H9 (cell line): ENCODE results near the gene MTMR12. TPM values are rescaled to one million over a fixed set of nuclear protein-coding genes. Genes with fewer than 3 reads are reported as not detected.
A peak's percentile ranks its signal among the peaks of the same experiment; 100 is the strongest.

Experiments used
- DNase-seq: peaks from one replicate; pipeline ENCODE4 v3.0.0-alpha.2; 2017
- H2AFZ ChIP-seq: one replicate; pipeline ENCODE4 v1.6.1; 2013; ENCODE audit warnings: mild to moderate bottlenecking, low read length, control low read depth, moderate library complexity
- H2AK5ac ChIP-seq: 2 replicates; pipeline ENCODE4 v1.6.1; 2013; ENCODE audit warnings: low read length, control low read depth, mixed read lengths; ENCODE audit not compliant: insufficient read length
- H2BK120ac ChIP-seq: one replicate; pipeline ENCODE4 v1.6.1; 2013; ENCODE audit warnings: low read depth, mild to moderate bottlenecking, low read length, control low read depth, inconsistent platforms; ENCODE audit not compliant: poor library complexity, severe bottlenecking
- H2BK12ac ChIP-seq: 2 replicates; pipeline ENCODE4 v1.6.1; 2013; ENCODE audit warnings: low read length, control low read depth, mixed read lengths, low read depth; ENCODE audit not compliant: insufficient read length
- H2BK15ac ChIP-seq: 2 replicates; pipeline ENCODE4 v1.6.1; 2013; ENCODE audit warnings: low read depth, low read length, control low read depth
- H2BK20ac ChIP-seq: one replicate; pipeline ENCODE4 v1.6.1; 2013; ENCODE audit warnings: low read depth, mild to moderate bottlenecking, low read length, control low read depth, inconsistent platforms; ENCODE audit not compliant: poor library complexity, severe bottlenecking
- H2BK5ac ChIP-seq: 2 replicates; pipeline ENCODE4 v1.6.1; 2013; ENCODE audit warnings: low read length, control low read depth, mixed read lengths; ENCODE audit not compliant: insufficient read length
- H3K14ac ChIP-seq: 2 replicates; pipeline ENCODE4 v1.6.1; 2013; ENCODE audit warnings: low read length, control low read depth; ENCODE audit not compliant: insufficient read depth
- H3K18ac ChIP-seq: 2 replicates; pipeline ENCODE4 v1.6.1; 2013; ENCODE audit warnings: low read depth, mild to moderate bottlenecking, mixed read lengths, low read length, control low read depth; ENCODE audit not compliant: insufficient read length
- H3K23ac ChIP-seq: 2 replicates; pipeline ENCODE4 v1.6.1; 2013; ENCODE audit warnings: low read length, control low read depth, mixed read lengths, low read depth; ENCODE audit not compliant: insufficient read length
- H3K23me2 ChIP-seq: 2 replicates; pipeline ENCODE4 v1.6.1; 2013; ENCODE audit warnings: low read depth, mild to moderate bottlenecking, mixed read lengths, low read length, control low read depth; ENCODE audit not compliant: insufficient read length, poor library complexity, severe bottlenecking
- H3K27ac ChIP-seq: 2 replicates; pipeline ENCODE4 v1.5.1; 2013; ENCODE audit warnings: low read length, control low read depth, mixed read lengths, low read depth; ENCODE audit not compliant: insufficient read length
- H3K27me3 ChIP-seq: 2 replicates; pipeline ENCODE4 v1.6.1; 2013; ENCODE audit warnings: low read length, control low read depth, inconsistent platforms; ENCODE audit not compliant: insufficient read depth
- H3K4ac ChIP-seq: 2 replicates; pipeline ENCODE4 v1.6.1; 2013; ENCODE audit warnings: low read depth, mild to moderate bottlenecking, control low read depth, inconsistent platforms, low read length, moderate library complexity
- H3K4me1 ChIP-seq: 2 replicates; pipeline ENCODE4 v1.6.1; 2013; ENCODE audit warnings: low read length, control low read depth, inconsistent platforms; ENCODE audit not compliant: insufficient read depth
- H3K4me2 ChIP-seq: 2 replicates; pipeline ENCODE4 v1.6.1; 2013; ENCODE audit warnings: low read length, control low read depth, mixed read lengths; ENCODE audit not compliant: insufficient read length, insufficient read depth
- H3K56ac ChIP-seq: 2 replicates; pipeline ENCODE4 v1.6.1; 2013; ENCODE audit warnings: low read depth, mild to moderate bottlenecking, mixed read lengths, low read length, control low read depth; ENCODE audit not compliant: insufficient read length
- H3K79me1 ChIP-seq: 2 replicates; pipeline ENCODE4 v1.6.1; 2013; ENCODE audit warnings: low read depth, mild to moderate bottlenecking, moderate library complexity, low read length, control low read depth, inconsistent platforms; ENCODE audit not compliant: insufficient read depth, poor library complexity, severe bottlenecking
- H3K79me2 ChIP-seq: 2 replicates; pipeline ENCODE4 v1.6.1; 2013; ENCODE audit warnings: low read length, control low read depth, inconsistent platforms; ENCODE audit not compliant: insufficient read depth
- H3K9ac ChIP-seq: 2 replicates; pipeline ENCODE4 v1.6.1; 2013; ENCODE audit warnings: low read length, control low read depth, mixed read lengths; ENCODE audit not compliant: insufficient read length; ENCODE audit errors: extremely low read depth
- H3K9me3 ChIP-seq: one replicate; pipeline ENCODE4 v1.6.1; 2013; ENCODE audit warnings: low read depth, low read length, inconsistent platforms; ENCODE audit not compliant: control insufficient read depth
- H3T11ph ChIP-seq: one replicate; pipeline ENCODE4 v1.6.1; 2013; ENCODE audit warnings: mild to moderate bottlenecking, low read length, control low read depth, inconsistent platforms
- H4K20me1 ChIP-seq: one replicate; pipeline ENCODE4 v1.6.1; 2013; ENCODE audit not compliant: control insufficient read depth, insufficient read length, insufficient read depth
- H4K5ac ChIP-seq: 2 replicates; pipeline ENCODE4 v1.6.1; 2013; ENCODE audit warnings: low read depth, mild to moderate bottlenecking, mixed read lengths, low read length, control low read depth; ENCODE audit not compliant: insufficient read length
- H4K8ac ChIP-seq: replicated peaks from 2 replicates; pipeline ENCODE4 v1.6.1; 2013; ENCODE audit warnings: low read length, control low read depth, mixed read lengths, low read depth; ENCODE audit not compliant: insufficient read length
- H4K91ac ChIP-seq: 2 replicates; pipeline ENCODE4 v1.6.1; 2013; ENCODE audit warnings: low read depth, mild to moderate bottlenecking, moderate library complexity, mixed read lengths, low read length, control low read depth; ENCODE audit not compliant: insufficient read length
- H3K27ac Mint-ChIP-seq, 3 experiments: 2 replicates in 2 of 3; 3 replicates in 1 of 3; pipeline ENCODE4 v1.8.0; 2020 to 2021; ENCODE audit warnings: mixed read lengths in 3 of 3, mild to moderate bottlenecking in 1 of 3, moderate library complexity in 1 of 3
- H3K27me3 Mint-ChIP-seq: 2 replicates; pipeline ENCODE4 v1.8.0; 2021; ENCODE audit warnings: low read depth, mild to moderate bottlenecking, moderate library complexity, mixed read lengths
- H3K36me3 Mint-ChIP-seq, 3 experiments: 2 replicates in 2 of 3; 3 replicates in 1 of 3; pipeline ENCODE4 v1.8.0; 2020 to 2021; ENCODE audit warnings: low read depth in 3 of 3, mixed read lengths in 3 of 3; ENCODE audit not compliant: insufficient read depth in 1 of 3
- H3K4me1 Mint-ChIP-seq, 2 experiments: 2 replicates each; pipeline ENCODE4 v1.8.0; 2020; ENCODE audit warnings: mixed read lengths in 2 of 2
- H3K4me3 Mint-ChIP-seq, 2 experiments: 2 replicates in 1 of 2; 3 replicates in 1 of 2; pipeline ENCODE4 v1.8.0; 2020 to 2021; ENCODE audit warnings: mild to moderate bottlenecking in 2 of 2, mixed read lengths in 2 of 2, moderate library complexity in 1 of 2
- H3K9me3 Mint-ChIP-seq, 2 experiments: 2 replicates in 1 of 2; 3 replicates in 1 of 2; pipeline ENCODE4 v1.8.0; 2020; ENCODE audit warnings: mild to moderate bottlenecking in 2 of 2, mixed read lengths in 2 of 2, moderate library complexity in 1 of 2
- CTCF ChIP-seq: fragments of 200-600 bp; sonication (generic); conservative IDR thresholded peaks from 3 replicates; pipeline ENCODE4 v1.8.0; 2021; ENCODE audit warnings: antibody characterized with exemption, mild to moderate bottlenecking
- WGBS: extraction: QIAGEN DNeasy Blood & Tissue Kit; methylation state at CpG from one replicate; pipeline ENCODE4 v1.1.7; 2013; ENCODE audit warnings: missing lambda C conversion rate, low lambda C conversion rate, mixed read lengths; ENCODE audit not compliant: insufficient read length; ENCODE audit errors: extremely low coverage; 5-methylcytosine and 5-hydroxymethylcytosine counted together
- total RNA-seq: library from RNA; stranded (reverse); gene quantifications from 2 replicates; pipeline ENCODE4 v1.2.1, GENCODE V29; 2021

The MTMR12 gene
- total RNA-seq, 1 experiment from 2014 or later: 39.3 TPM

DNA sequence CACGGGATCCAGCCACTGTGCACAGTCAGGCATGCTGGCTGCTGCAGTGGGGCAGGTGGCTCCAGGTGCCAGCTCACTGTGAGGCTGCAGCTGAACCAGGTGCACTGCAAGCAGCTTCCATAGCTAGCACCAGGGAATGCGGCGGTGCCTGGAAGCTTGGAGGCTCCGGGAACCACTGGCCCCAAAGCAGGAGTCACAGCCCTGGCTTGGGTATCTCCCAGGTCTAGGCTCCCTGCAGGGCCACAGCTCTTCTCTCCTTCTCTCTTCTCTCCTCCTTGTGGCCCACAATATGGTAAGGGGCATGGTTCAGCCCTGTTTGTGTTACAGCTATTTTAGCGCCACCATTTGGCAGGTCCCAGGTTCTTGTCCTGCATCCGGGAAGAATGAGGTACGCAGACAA lies 6.7 kb upstream of the MTMR12 start:
- no peaks in the 10 kb centered on the region for H3K79me2 ChIP-seq
- H3K4me1 ChIP-seq: no peaks in the 10 kb centered on the region
- no peaks in the 10 kb centered on the region for H4K20me1 ChIP-seq
- H3K9ac ChIP-seq: no peak overlapping the region
- Mint-ChIP-seq H3K4me3 (no peak overlapping the region), H3K4me1 (peaks cover 2 to 5% of the 10 kb centered on the region in 2 experiments; a peak in 1 of 4 replicates), H3K27ac (peak overlapping the region in 1 of 3 experiments; percentile 59; a peak in 1 of 7 replicates), H3K27me3 (no peaks in the 10 kb centered on the region), H3K36me3 (peaks cover 0 to 5% (median 0%) of the 10 kb centered on the region in 3 experiments; a peak in 2 of 7 replicates), H3K9me3 (peaks cover 5 to 6% of the 10 kb centered on the region in 2 experiments; a peak in 4 of 5 replicates)
- no peaks in the 10 kb centered on the region for H3K79me1 ChIP-seq
- H3T11ph ChIP-seq: no peak overlapping the region
- no peak overlapping the region for H2BK5ac ChIP-seq
- WGBS: no CpG with 5 or more reads among the region's 7 CpGs
- H3K14ac ChIP-seq: no peak overlapping the region
- no peak overlapping the region for H3K56ac ChIP-seq
- no peak overlapping the region for H3K27ac ChIP-seq
- no peak overlapping the region for H3K23ac ChIP-seq
- no peak overlapping the region for H2BK15ac ChIP-seq
- H3K18ac ChIP-seq: no peak overlapping the region
- H3K23me2 ChIP-seq: no peaks in the 10 kb centered on the region
- H2BK12ac ChIP-seq: no peak overlapping the region
- no peaks in the 10 kb centered on the region for H3K9me3 ChIP-seq
- H2BK120ac ChIP-seq: no peak overlapping the region
- peak; percentile 56; the same call in 2 of the 3 replicates for TF ChIP-seq CTCF
- H3K4ac ChIP-seq: no peak overlapping the region
- H3K4me2 ChIP-seq: no peak overlapping the region
- no peak overlapping the region for H2AFZ ChIP-seq
- H4K91ac ChIP-seq: no peak overlapping the region
- DNase-seq: peak; percentile 74
- H4K8ac ChIP-seq: no peak overlapping the region
- H2BK20ac ChIP-seq: no peak overlapping the region
- H3K27me3 ChIP-seq: no peaks in the 10 kb centered on the region
- no peak overlapping the region for H4K5ac ChIP-seq
- H2AK5ac ChIP-seq: no peak overlapping the region
